K562 (cell line): ENCODE results near the gene PCLAF. TPM values are rescaled to one million over a fixed set of nuclear protein-coding genes. Genes with fewer than 3 reads are reported as not detected.

ENCODE experiments used
- CTBP1 ChIP-seq: fragments of 450-650 bp; IDR thresholded peaks from 2 replicates; pipeline ENCODE4 v1.6.1; 2016; ENCODE audit warnings: borderline replicate concordance
- E2F3 ChIP-seq: fragments of 250-450 bp; sonication (Bioruptor Pico); IDR thresholded peaks from 2 replicates; pipeline ENCODE4 v1.4.0; 2020; ENCODE audit warnings: mild to moderate bottlenecking
- FIP1L1 ChIP-seq: fragments of 200-400 bp; formaldehyde crosslinking; IDR thresholded peaks from 2 replicates; pipeline ENCODE4 v1.6.1; 2018; ENCODE audit warnings: mild to moderate bottlenecking, low read depth, low read length; ENCODE audit not compliant: poor library complexity, severe bottlenecking
- HNRNPH1 ChIP-seq: fragments of 200-400 bp; formaldehyde crosslinking; optimal IDR thresholded peaks from 2 replicates; pipeline ENCODE3; 2017; ENCODE audit warnings: low read depth, mild to moderate bottlenecking, low read length, moderate library complexity
- MXI1 ChIP-seq: IDR thresholded peaks from 2 replicates; pipeline ENCODE4 v1.6.1; 2011; ENCODE audit warnings: low read depth, mild to moderate bottlenecking, improper control_type of control experiment, low read length
- SRSF9 ChIP-seq: fragments of 200-400 bp; formaldehyde crosslinking; IDR thresholded peaks from 2 replicates; pipeline ENCODE4 v1.6.1; 2017; ENCODE audit warnings: low read depth, low read length, borderline replicate concordance
- XRCC3 ChIP-seq: fragments of 450-650 bp; IDR thresholded peaks from 2 replicates; pipeline ENCODE4 v1.6.1; 2017; ENCODE audit warnings: mild to moderate bottlenecking, moderate library complexity
- ZFP1 ChIP-seq: fragments of 450-650 bp; formaldehyde crosslinking; IDR thresholded peaks from 2 replicates; pipeline ENCODE4 v1.4.0; 2020; ENCODE audit warnings: mild to moderate bottlenecking, mixed read lengths
- polyA plus RNA-seq, 8 experiments: library from polyadenylated mRNA; depleted of rRNA in 4 of 8; stranded (reverse) in 5 of 8; unstranded in 3 of 8; fragments of >200 nt; fragmentation: Nextera tagmentation in 2 of 8; fragmentation: Illumina TruSeq in 1 of 8; extraction: Ambion mirVana in 2 of 8; extraction: Trizol in 1 of 8; gene quantifications; 2 replicates each; pipeline versions ENCODE4 v1.2.1 to v1.2.3, GENCODE V29; 2011 to 2014; ENCODE audit warnings: inconsistent platforms in 1 of 8, missing spikeins in 1 of 8
- total RNA-seq, 7 experiments: library from RNA; depleted of rRNA in 6 of 7; stranded (reverse); fragments of >200 nt in 6 of 7; fragmentation: Illumina TruSeq in 2 of 7; extraction: Trizol in 2 of 7; gene quantifications; 2 replicates each; pipeline versions ENCODE4 v1.2.1 to v1.2.3, GENCODE V29; 2011 to 2021; ENCODE audit warnings: low replicate concordance in 1 of 7
- TF ChIP-seq, protein P1 (sequence below): fragments of 450-650 bp; formaldehyde crosslinking; conservative IDR thresholded peaks from 2 replicates; pipeline ENCODE4 v1.4.0; 2022; ENCODE audit warnings: mild to moderate bottlenecking, missing genetic modification characterization
- TF ChIP-seq, protein P2 (sequence below): fragments of 250-450 bp; sonication (Bioruptor Pico); IDR thresholded peaks from 2 replicates; pipeline ENCODE4 v1.8.0; 2022; ENCODE audit warnings: inconsistent platforms
- TF ChIP-seq, protein P3 (sequence below): sonication (generic); formaldehyde crosslinking; IDR thresholded peaks from 2 replicates; pipeline ENCODE4 v1.8.1; 2023; ENCODE audit warnings: missing genetic modification reagents, mild to moderate bottlenecking, borderline replicate concordance
- TF ChIP-seq, protein P4 (sequence below), 2 experiments: fragments of 450-650 bp in 1 of 2; IDR thresholded peaks; 2 replicates each; pipeline ENCODE4 v1.6.1; 2011 to 2017; ENCODE audit warnings: low read depth in 2 of 2, antibody characterized with exemption in 1 of 2, borderline replicate concordance in 1 of 2, low read length in 1 of 2, mild to moderate bottlenecking in 1 of 2, mixed read lengths in 1 of 2; ENCODE audit not compliant: control insufficient read depth in 1 of 2

The PCLAF gene
- total and polyA plus RNA-seq, 9 of the 15 experiments (the other 6 are each of a cell fraction or from before 2014, with no cell fraction given) = 112 to 881 (median 360) TPM

DNA sequence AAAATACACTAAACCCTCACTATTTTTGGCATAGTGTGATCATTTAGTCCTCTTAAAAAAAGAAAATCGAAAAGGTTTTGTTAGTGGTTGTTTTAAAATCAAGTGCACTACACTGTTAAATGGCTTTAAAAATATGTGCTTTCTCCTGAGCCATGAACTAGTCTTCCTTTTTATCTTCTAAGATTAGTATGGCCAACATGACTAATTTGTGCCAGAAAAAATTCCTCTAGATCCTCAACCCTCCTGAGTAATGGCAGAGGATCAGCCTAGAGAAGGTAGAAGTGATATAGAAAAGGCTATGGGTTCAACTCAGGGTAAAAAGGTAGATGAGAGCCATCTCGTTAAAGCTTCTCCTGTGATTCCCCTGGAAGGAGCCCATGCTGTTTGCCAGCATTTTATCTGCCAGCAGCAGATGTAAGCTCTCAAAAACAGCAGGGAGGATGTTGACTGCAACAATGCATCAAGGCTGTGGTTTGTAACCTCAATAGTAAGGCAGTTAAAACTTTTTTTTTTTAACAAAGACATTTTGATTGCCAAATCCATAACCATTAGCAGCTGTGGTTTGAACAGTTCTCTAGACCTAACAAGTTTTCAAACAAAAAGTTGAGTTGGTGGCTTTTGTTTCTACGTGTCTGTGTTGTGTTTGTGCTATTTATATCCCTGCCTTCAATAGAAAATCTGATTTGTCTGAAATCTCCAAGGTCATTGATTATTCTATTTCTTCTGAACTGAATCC lies 48.9 kb upstream of the PCLAF start (continued):
- TF ChIP-seq CTBP1 (peak; percentile 28; the same call in 1 of the 2 replicates), XRCC3 (no peak), E2F3 (CRISPR knock-in tag) (no peak), SRSF9 (no peak), ZFP1 (CRISPR knock-in tag) (no peak), FIP1L1 (no peak), HNRNPH1 (no peak), MXI1 (no peak)
- TF ChIP-seq, protein P1, sequence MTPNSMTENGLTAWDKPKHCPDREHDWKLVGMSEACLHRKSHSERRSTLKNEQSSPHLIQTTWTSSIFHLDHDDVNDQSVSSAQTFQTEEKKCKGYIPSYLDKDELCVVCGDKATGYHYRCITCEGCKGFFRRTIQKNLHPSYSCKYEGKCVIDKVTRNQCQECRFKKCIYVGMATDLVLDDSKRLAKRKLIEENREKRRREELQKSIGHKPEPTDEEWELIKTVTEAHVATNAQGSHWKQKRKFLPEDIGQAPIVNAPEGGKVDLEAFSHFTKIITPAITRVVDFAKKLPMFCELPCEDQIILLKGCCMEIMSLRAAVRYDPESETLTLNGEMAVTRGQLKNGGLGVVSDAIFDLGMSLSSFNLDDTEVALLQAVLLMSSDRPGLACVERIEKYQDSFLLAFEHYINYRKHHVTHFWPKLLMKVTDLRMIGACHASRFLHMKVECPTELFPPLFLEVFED (CRISPR knock-in tag) = no peak
- TF ChIP-seq, protein P2, sequence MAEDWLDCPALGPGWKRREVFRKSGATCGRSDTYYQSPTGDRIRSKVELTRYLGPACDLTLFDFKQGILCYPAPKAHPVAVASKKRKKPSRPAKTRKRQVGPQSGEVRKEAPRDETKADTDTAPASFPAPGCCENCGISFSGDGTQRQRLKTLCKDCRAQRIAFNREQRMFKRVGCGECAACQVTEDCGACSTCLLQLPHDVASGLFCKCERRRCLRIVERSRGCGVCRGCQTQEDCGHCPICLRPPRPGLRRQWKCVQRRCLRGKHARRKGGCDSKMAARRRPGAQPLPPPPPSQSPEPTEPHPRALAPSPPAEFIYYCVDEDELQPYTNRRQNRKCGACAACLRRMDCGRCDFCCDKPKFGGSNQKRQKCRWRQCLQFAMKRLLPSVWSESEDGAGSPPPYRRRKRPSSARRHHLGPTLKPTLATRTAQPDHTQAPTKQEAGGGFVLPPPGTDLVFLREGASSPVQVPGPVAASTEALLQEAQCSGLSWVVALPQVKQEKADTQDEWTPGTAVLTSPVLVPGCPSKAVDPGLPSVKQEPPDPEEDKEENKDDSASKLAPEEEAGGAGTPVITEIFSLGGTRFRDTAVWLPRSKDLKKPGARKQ (CRISPR knock-in tag) = no peak
- TF ChIP-seq, protein P3, sequence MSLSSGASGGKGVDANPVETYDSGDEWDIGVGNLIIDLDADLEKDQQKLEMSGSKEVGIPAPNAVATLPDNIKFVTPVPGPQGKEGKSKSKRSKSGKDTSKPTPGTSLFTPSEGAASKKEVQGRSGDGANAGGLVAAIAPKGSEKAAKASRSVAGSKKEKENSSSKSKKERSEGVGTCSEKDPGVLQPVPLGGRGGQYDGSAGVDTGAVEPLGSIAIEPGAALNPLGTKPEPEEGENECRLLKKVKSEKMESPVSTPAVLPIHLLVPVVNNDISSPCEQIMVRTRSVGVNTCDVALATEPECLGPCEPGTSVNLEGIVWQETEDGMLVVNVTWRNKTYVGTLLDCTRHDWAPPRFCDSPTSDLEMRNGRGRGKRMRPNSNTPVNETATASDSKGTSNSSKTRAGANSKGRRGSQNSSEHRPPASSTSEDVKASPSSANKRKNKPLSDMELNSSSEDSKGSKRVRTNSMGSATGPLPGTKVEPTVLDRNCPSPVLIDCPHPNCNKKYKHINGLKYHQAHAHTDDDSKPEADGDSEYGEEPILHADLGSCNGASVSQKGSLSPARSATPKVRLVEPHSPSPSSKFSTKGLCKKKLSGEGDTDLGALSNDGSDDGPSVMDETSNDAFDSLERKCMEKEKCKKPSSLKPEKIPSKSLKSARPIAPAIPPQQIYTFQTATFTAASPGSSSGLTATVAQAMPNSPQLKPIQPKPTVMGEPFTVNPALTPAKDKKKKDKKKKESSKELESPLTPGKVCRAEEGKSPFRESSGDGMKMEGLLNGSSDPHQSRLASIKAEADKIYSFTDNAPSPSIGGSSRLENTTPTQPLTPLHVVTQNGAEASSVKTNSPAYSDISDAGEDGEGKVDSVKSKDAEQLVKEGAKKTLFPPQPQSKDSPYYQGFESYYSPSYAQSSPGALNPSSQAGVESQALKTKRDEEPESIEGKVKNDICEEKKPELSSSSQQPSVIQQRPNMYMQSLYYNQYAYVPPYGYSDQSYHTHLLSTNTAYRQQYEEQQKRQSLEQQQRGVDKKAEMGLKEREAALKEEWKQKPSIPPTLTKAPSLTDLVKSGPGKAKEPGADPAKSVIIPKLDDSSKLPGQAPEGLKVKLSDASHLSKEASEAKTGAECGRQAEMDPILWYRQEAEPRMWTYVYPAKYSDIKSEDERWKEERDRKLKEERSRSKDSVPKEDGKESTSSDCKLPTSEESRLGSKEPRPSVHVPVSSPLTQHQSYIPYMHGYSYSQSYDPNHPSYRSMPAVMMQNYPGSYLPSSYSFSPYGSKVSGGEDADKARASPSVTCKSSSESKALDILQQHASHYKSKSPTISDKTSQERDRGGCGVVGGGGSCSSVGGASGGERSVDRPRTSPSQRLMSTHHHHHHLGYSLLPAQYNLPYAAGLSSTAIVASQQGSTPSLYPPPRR = no peak
- TF ChIP-seq, protein P4, sequence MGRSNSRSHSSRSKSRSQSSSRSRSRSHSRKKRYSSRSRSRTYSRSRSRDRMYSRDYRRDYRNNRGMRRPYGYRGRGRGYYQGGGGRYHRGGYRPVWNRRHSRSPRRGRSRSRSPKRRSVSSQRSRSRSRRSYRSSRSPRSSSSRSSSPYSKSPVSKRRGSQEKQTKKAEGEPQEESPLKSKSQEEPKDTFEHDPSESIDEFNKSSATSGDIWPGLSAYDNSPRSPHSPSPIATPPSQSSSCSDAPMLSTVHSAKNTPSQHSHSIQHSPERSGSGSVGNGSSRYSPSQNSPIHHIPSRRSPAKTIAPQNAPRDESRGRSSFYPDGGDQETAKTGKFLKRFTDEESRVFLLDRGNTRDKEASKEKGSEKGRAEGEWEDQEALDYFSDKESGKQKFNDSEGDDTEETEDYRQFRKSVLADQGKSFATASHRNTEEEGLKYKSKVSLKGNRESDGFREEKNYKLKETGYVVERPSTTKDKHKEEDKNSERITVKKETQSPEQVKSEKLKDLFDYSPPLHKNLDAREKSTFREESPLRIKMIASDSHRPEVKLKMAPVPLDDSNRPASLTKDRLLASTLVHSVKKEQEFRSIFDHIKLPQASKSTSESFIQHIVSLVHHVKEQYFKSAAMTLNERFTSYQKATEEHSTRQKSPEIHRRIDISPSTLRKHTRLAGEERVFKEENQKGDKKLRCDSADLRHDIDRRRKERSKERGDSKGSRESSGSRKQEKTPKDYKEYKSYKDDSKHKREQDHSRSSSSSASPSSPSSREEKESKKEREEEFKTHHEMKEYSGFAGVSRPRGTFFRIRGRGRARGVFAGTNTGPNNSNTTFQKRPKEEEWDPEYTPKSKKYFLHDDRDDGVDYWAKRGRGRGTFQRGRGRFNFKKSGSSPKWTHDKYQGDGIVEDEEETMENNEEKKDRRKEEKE (IDR thresholded peaks at IDR 0.05; ENCODE audit: borderline replicate concordance in 1 of 2, control insufficient read depth in 1 of 2, low read depth in 2 of 2, low read length in 1 of 2) = no peak
